B cell (primary cell): ENCODE data around the gene CEMIP.

ENCODE experiments used
- EZH2 ChIP-seq: IDR thresholded peaks from 2 replicates; pipeline ENCODE4 v1.6.1; 2012; ENCODE audit warnings: borderline replicate concordance, low read depth, mild to moderate bottlenecking, moderate library complexity, low read length; ENCODE audit not compliant: insufficient read depth, poor library complexity, severe bottlenecking
- TF ChIP-seq, protein P1 (sequence below): fragments of 200-600 bp; IDR thresholded peaks from one replicate; pipeline ENCODE4 v1.8.0; 2022; ENCODE audit warnings: antibody characterized with exemption, mild to moderate bottlenecking

DNA sequence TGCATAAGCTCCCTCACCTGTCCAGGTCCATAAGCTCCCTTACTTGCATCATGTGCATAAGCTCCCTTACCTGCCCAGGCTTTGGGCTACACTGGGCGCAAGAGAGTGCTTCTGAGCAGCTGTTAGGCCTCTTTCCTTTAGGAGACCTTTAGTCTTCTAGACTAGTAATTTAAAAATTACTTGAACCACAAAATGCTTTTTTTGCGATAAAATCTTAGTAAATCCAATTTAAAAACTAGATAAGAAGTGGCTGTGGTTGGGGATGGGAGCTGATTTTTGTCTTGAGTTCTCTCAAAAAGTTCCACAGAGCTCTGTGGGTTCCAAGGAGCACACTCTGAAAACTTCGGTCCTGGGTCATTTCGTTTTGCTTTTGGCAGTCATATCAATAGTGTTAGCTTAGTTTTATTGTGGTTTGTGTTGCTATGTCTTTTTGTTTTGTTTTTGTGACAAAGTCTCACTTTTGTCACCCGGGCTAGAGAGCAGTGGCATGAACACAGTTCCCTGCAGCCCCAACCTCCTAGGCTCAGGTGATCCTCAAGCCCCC is 6.7 kb downstream of the CEMIP start:
- TF ChIP-seq, protein P1, sequence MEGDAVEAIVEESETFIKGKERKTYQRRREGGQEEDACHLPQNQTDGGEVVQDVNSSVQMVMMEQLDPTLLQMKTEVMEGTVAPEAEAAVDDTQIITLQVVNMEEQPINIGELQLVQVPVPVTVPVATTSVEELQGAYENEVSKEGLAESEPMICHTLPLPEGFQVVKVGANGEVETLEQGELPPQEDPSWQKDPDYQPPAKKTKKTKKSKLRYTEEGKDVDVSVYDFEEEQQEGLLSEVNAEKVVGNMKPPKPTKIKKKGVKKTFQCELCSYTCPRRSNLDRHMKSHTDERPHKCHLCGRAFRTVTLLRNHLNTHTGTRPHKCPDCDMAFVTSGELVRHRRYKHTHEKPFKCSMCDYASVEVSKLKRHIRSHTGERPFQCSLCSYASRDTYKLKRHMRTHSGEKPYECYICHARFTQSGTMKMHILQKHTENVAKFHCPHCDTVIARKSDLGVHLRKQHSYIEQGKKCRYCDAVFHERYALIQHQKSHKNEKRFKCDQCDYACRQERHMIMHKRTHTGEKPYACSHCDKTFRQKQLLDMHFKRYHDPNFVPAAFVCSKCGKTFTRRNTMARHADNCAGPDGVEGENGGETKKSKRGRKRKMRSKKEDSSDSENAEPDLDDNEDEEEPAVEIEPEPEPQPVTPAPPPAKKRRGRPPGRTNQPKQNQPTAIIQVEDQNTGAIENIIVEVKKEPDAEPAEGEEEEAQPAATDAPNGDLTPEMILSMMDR: no peak
- no peak for TF ChIP-seq EZH2
